ENCODE measurements around the gene ADCYAP1.
"Not testable (repeated sequence)": the region's sequence is repeated elsewhere in the genome, so short reads cannot be mapped to it uniquely, and the experiment has no call there.

Gene ADCYAP1

GRCh38 chr18:904218-905090 lies at the start of gene ADCYAP1:
TSS of gene ADCYAP1 (plus strand) at chr18:904871. CDS start at chr18:905387, 516 bp downstream.
- Histone ChIP-seq H3K4me1 (ENCODE audit: control insufficient read depth in 5 of 5, insufficient read depth in 5 of 5, low read length in 5 of 5) (peaks cover 0 to 45% (median 40%) of the 10 kb centered on the region in 5 donors), H3K9me3 (ENCODE audit: control insufficient read depth in 5 of 5, low read length in 5 of 5) (no peaks in the 10 kb centered on the region), H3K9ac (ENCODE audit: low read length in 5 of 5) (no peak within 1 kb of the TSS), H3K4me3 (ENCODE audit: low read depth in 1 of 5, low read length in 5 of 5) (no peak within 1 kb of the TSS), H3K36me3 (ENCODE audit: control insufficient read depth in 5 of 5, insufficient read depth in 5 of 5, low read length in 5 of 5) (no peaks in the 10 kb centered on the region), H3K27me3 (ENCODE audit: control insufficient read depth in 5 of 5, insufficient read depth in 4 of 5, low read length in 5 of 5) (peaks cover 36 to 72% (median 61%) of the 10 kb centered on the region in 5 donors), H3K27ac (ENCODE audit: low read depth, low read length) (no peak within 1 kb of the TSS)

- Histone ChIP-seq H3K9me3 (ENCODE audit: control insufficient read depth in 5 of 5, low read length in 5 of 5) (no peaks in the 10 kb centered on the region), H3K4me1 (ENCODE audit: control insufficient read depth in 5 of 5, insufficient read depth in 5 of 5, low read length in 5 of 5) (no peaks in the 10 kb centered on the region)
These were observed 46.7 kb upstream of the ADCYAP1 start for GRCh38 chr18:857986-858385.

DNA sequence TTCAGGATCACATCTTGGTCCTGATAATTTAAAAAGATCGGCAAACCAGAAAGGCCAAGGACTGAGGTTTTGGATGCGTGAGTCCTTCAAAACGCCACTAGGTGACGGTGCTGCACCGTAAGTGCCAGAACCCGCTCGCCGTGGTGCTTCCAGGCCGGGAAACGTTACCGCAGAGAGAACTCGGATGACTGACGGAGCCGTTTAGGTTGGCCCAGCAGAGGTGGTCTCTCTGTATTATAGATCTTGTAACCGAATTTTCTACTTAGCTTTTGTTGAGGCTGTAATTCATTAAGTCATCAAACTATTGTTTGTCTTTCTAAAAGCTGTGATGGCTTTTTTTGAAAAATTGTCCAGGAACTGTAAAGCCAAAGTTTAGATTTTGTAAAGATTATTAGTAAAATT lies 39.8 kb upstream of the ADCYAP1 start:
- Histone ChIP-seq H3K9me3 (ENCODE audit: control insufficient read depth in 5 of 5, low read length in 5 of 5) (no peaks in the 10 kb centered on the region), H3K4me1 (ENCODE audit: control insufficient read depth in 5 of 5, insufficient read depth in 5 of 5, low read length in 5 of 5) (no peaks in the 10 kb centered on the region), H3K4me3 (ENCODE audit: low read depth in 1 of 5, low read length in 5 of 5) (no peak overlapping the region), H3K27me3 (ENCODE audit: control insufficient read depth in 5 of 5, insufficient read depth in 4 of 5, low read length in 5 of 5) (peaks cover 0 to 7% (median 0%) of the 10 kb centered on the region in 5 donors), H3K9ac (ENCODE audit: low read length in 5 of 5) (no peak overlapping the region), H3K27ac (ENCODE audit: low read depth, low read length) (no peak overlapping the region), H3K36me3 (ENCODE audit: control insufficient read depth in 5 of 5, insufficient read depth in 5 of 5, low read length in 5 of 5) (no peaks in the 10 kb centered on the region)

More at GRCh38 chr18:857986-858385, 46.7 kb upstream of the ADCYAP1 start:
- Histone ChIP-seq H3K36me3 (ENCODE audit: control insufficient read depth in 5 of 5, insufficient read depth in 5 of 5, low read length in 5 of 5) (no peaks in the 10 kb centered on the region), H3K27ac (ENCODE audit: low read depth, low read length) (no peak overlapping the region), H3K4me3 (ENCODE audit: low read depth in 1 of 5, low read length in 5 of 5) (no peak overlapping the region), H3K9ac (ENCODE audit: low read length in 5 of 5) (no peak overlapping the region), H3K27me3 (ENCODE audit: control insufficient read depth in 5 of 5, insufficient read depth in 4 of 5, low read length in 5 of 5) (peaks cover 0 to 2% (median 0%) of the 10 kb centered on the region in 5 donors)

GRCh38 chr18:867257-867656 lies 37.4 kb upstream of the ADCYAP1 start:
- no peaks in the 10 kb centered on the region for H3K9me3 ChIP-seq (ENCODE audit: control insufficient read depth in 5 of 5, low read length in 5 of 5)
- H3K36me3 ChIP-seq (ENCODE audit: control insufficient read depth in 5 of 5, insufficient read depth in 5 of 5, low read length in 5 of 5), result no peaks in the 10 kb centered on the region
- H3K27ac ChIP-seq (ENCODE audit: low read depth, low read length), result no peak overlapping the region
- no peak overlapping the region for H3K4me3 ChIP-seq (ENCODE audit: low read depth in 1 of 5, low read length in 5 of 5)
- H3K9ac ChIP-seq (ENCODE audit: low read length in 5 of 5), result no peak overlapping the region
- H3K27me3 ChIP-seq (ENCODE audit: control insufficient read depth in 5 of 5, insufficient read depth in 4 of 5, low read length in 5 of 5), result peaks cover 0 to 7% (median 0%) of the 10 kb centered on the region in 5 donors
- H3K4me1 ChIP-seq (ENCODE audit: control insufficient read depth in 5 of 5, insufficient read depth in 5 of 5, low read length in 5 of 5), result no peaks in the 10 kb centered on the region

GRCh38 chr18:873426-873825 lies 31.2 kb upstream of the ADCYAP1 start:
- not testable (repeated sequence) for H3K4me1 ChIP-seq (ENCODE audit: control insufficient read depth in 5 of 5, insufficient read depth in 5 of 5, low read length in 5 of 5); H3K27me3 ChIP-seq (ENCODE audit: control insufficient read depth in 5 of 5, insufficient read depth in 4 of 5, low read length in 5 of 5); H3K4me3 ChIP-seq (ENCODE audit: low read depth in 1 of 5, low read length in 5 of 5); H3K27ac ChIP-seq (ENCODE audit: low read depth, low read length); H3K9ac ChIP-seq (ENCODE audit: low read length in 5 of 5); H3K36me3 ChIP-seq (ENCODE audit: control insufficient read depth in 5 of 5, insufficient read depth in 5 of 5, low read length in 5 of 5); H3K9me3 ChIP-seq (ENCODE audit: control insufficient read depth in 5 of 5, low read length in 5 of 5)

DNA sequence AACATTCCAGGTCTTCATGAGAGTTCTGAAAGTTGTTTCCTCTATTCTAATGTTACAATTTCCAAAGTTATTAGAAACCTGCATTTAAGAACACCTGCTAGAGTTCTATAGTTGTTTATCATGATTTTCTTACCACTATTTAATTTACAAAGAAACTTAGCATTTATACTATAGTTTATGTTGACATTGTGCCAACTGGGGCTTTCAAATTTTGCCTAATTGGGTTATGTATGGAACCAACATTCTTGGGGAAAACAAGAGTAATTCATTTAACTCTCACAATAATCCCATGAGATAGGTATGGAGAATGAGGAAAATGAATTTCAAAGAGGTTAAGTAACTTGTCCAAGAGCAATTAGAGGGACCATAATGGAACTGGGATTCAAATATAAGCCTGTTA lies 28.8 kb upstream of the ADCYAP1 start:
- no peaks in the 10 kb centered on the region for H3K36me3 ChIP-seq (ENCODE audit: control insufficient read depth in 5 of 5, insufficient read depth in 5 of 5, low read length in 5 of 5)
- no peaks in the 10 kb centered on the region for H3K4me1 ChIP-seq (ENCODE audit: control insufficient read depth in 5 of 5, insufficient read depth in 5 of 5, low read length in 5 of 5)
- H3K9ac ChIP-seq (ENCODE audit: low read length in 5 of 5), result no peak overlapping the region
- no peaks in the 10 kb centered on the region for H3K9me3 ChIP-seq (ENCODE audit: control insufficient read depth in 5 of 5, low read length in 5 of 5)
- H3K27me3 ChIP-seq (ENCODE audit: control insufficient read depth in 5 of 5, insufficient read depth in 4 of 5, low read length in 5 of 5), result peaks cover 0 to 4% (median 0%) of the 10 kb centered on the region in 5 donors
- H3K4me3 ChIP-seq (ENCODE audit: low read depth in 1 of 5, low read length in 5 of 5), result no peak overlapping the region
- H3K27ac ChIP-seq (ENCODE audit: low read depth, low read length), result no peak overlapping the region

DNA sequence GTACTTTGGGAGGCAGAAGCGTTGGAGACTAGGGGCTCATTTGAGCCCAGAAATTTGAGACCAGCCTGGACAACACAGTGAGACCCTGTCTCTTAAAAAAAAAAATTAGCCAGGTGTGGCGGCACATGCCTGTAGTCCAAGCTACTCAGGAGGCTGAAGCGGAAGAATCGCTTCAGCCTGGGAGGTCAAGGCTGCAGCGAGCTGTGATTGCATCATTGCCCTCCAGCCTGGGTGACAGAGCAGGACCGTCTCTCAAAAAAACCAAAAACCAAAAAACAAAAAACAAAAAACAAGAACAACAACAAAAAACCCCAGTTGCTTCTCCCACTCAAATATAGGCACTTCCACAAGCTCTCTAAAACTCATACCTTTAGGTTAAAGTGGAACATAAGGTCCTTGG lies 27.4 kb upstream of the ADCYAP1 start:
- Histone ChIP-seq H3K36me3 (ENCODE audit: control insufficient read depth in 5 of 5, insufficient read depth in 5 of 5, low read length in 5 of 5) (no peaks in the 10 kb centered on the region), H3K27ac (ENCODE audit: low read depth, low read length) (no peak overlapping the region), H3K9me3 (ENCODE audit: control insufficient read depth in 5 of 5, low read length in 5 of 5) (no peaks in the 10 kb centered on the region), H3K4me3 (ENCODE audit: low read depth in 1 of 5, low read length in 5 of 5) (no peak overlapping the region), H3K9ac (ENCODE audit: low read length in 5 of 5) (no peak overlapping the region), H3K4me1 (ENCODE audit: control insufficient read depth in 5 of 5, insufficient read depth in 5 of 5, low read length in 5 of 5) (no peaks in the 10 kb centered on the region), H3K27me3 (ENCODE audit: control insufficient read depth in 5 of 5, insufficient read depth in 4 of 5, low read length in 5 of 5) (peaks cover 0 to 4% (median 0%) of the 10 kb centered on the region in 5 donors)

GRCh38 chr18:886076-886475 lies 18.6 kb upstream of the ADCYAP1 start:
- Histone ChIP-seq H3K9me3 (ENCODE audit: control insufficient read depth in 5 of 5, low read length in 5 of 5) (no peaks in the 10 kb centered on the region), H3K4me1 (ENCODE audit: control insufficient read depth in 5 of 5, insufficient read depth in 5 of 5, low read length in 5 of 5) (no peaks in the 10 kb centered on the region), H3K9ac (ENCODE audit: low read length in 5 of 5) (no peak overlapping the region), H3K27me3 (ENCODE audit: control insufficient read depth in 5 of 5, insufficient read depth in 4 of 5, low read length in 5 of 5) (no peaks in the 10 kb centered on the region), H3K36me3 (ENCODE audit: control insufficient read depth in 5 of 5, insufficient read depth in 5 of 5, low read length in 5 of 5) (no peaks in the 10 kb centered on the region), H3K27ac (ENCODE audit: low read depth, low read length) (no peak overlapping the region), H3K4me3 (ENCODE audit: low read depth in 1 of 5, low read length in 5 of 5) (no peak overlapping the region)

GRCh38 chr18:887716-888115 lies 17.0 kb upstream of the ADCYAP1 start:
- no peak overlapping the region for H3K9ac ChIP-seq (ENCODE audit: low read length in 5 of 5)
- H3K27me3 ChIP-seq (ENCODE audit: control insufficient read depth in 5 of 5, insufficient read depth in 4 of 5, low read length in 5 of 5), result peaks cover 0 to 3% (median 0%) of the 10 kb centered on the region in 5 donors
- no peaks in the 10 kb centered on the region for H3K36me3 ChIP-seq (ENCODE audit: control insufficient read depth in 5 of 5, insufficient read depth in 5 of 5, low read length in 5 of 5)
- no peaks in the 10 kb centered on the region for H3K9me3 ChIP-seq (ENCODE audit: control insufficient read depth in 5 of 5, low read length in 5 of 5)
- no peak overlapping the region for H3K27ac ChIP-seq (ENCODE audit: low read depth, low read length)
- H3K4me1 ChIP-seq (ENCODE audit: control insufficient read depth in 5 of 5, insufficient read depth in 5 of 5, low read length in 5 of 5), result no peaks in the 10 kb centered on the region
- H3K4me3 ChIP-seq (ENCODE audit: low read depth in 1 of 5, low read length in 5 of 5), result no peak overlapping the region

- Histone ChIP-seq H3K4me1 (ENCODE audit: control insufficient read depth in 5 of 5, insufficient read depth in 5 of 5, low read length in 5 of 5) (no peaks in the 10 kb centered on the region), H3K4me3 (ENCODE audit: low read depth in 1 of 5, low read length in 5 of 5) (no peak overlapping the region), H3K27me3 (ENCODE audit: control insufficient read depth in 5 of 5, insufficient read depth in 4 of 5, low read length in 5 of 5) (peaks cover 0 to 3% (median 2%) of the 10 kb centered on the region in 5 donors), H3K9me3 (ENCODE audit: control insufficient read depth in 5 of 5, low read length in 5 of 5) (no peaks in the 10 kb centered on the region), H3K9ac (ENCODE audit: low read length in 5 of 5) (no peak overlapping the region), H3K27ac (ENCODE audit: low read depth, low read length) (no peak overlapping the region), H3K36me3 (ENCODE audit: control insufficient read depth in 5 of 5, insufficient read depth in 5 of 5, low read length in 5 of 5) (no peaks in the 10 kb centered on the region)
These were observed 12.4 kb upstream of the ADCYAP1 start for GRCh38 chr18:892316-892715.
